HFF-Myc (cell line): Measurements from ENCODE around the gene AQP1.

Source experiments
- DNase-seq: peaks from one replicate; pipeline ENCODE4 v3.0.0-alpha.2; 2011; ENCODE audit warnings: low read depth; ENCODE audit errors: extremely low read depth
- H3K4me3 ChIP-seq: replicated peaks from 2 replicates; pipeline ENCODE4 v1.5.1; 2011; ENCODE audit warnings: low read depth, mild to moderate bottlenecking, control low read depth, low read length
- TF ChIP-seq, protein P1 (sequence below): IDR thresholded peaks from 2 replicates; pipeline ENCODE4 v1.5.1; 2012; ENCODE audit warnings: mild to moderate bottlenecking, low read depth, low read length, control low read depth; ENCODE audit errors: missing control alignments

The AQP1 gene

DNA sequence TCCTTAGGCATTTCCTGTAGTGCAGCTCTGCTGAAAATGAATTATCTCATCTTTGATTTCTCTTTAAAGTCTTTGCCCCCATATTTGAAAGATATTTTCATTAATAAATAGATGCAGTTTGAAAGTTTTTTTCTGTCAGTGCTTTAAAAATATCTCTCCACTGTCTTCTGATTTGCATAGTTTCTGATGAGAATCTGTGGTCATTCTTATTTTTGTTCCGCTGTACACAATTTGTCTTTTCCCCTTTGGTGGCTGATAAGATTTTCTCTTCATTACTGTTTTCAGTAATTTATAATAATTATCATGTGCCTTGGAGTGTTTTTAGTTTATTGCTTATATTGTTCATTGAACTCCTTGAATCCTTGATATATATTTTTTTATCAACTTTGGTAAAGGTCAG, 45.1 kb downstream of the AQP1 start:
- TF ChIP-seq, protein P1, sequence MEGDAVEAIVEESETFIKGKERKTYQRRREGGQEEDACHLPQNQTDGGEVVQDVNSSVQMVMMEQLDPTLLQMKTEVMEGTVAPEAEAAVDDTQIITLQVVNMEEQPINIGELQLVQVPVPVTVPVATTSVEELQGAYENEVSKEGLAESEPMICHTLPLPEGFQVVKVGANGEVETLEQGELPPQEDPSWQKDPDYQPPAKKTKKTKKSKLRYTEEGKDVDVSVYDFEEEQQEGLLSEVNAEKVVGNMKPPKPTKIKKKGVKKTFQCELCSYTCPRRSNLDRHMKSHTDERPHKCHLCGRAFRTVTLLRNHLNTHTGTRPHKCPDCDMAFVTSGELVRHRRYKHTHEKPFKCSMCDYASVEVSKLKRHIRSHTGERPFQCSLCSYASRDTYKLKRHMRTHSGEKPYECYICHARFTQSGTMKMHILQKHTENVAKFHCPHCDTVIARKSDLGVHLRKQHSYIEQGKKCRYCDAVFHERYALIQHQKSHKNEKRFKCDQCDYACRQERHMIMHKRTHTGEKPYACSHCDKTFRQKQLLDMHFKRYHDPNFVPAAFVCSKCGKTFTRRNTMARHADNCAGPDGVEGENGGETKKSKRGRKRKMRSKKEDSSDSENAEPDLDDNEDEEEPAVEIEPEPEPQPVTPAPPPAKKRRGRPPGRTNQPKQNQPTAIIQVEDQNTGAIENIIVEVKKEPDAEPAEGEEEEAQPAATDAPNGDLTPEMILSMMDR: no peak
- no peak for DNase-seq
- H3K4me3 ChIP-seq: no peak overlapping the region

DNA sequence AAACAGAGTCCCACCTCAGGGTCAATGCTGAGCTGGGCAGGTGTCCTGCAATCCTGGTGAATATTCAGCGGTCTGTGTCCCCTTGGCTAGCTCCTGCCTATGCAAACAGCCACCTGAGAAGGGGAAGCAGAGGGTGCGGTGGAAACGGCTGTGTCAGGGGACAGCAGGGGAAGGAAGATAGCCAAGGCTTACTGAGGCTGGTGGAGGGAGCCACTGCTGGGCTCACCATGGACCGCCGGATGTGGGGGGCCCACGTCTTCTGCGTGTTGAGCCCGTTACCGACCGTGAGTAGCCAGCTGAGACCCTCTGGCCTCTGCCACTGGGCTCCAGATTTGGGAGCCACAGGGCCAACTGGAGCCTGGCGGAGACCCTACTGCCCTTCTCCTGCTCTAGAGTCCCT, 52.2 kb downstream of the AQP1 start, which contains the start of gene GHRHR:
Gene GHRHR (plus strand): TSS at position 112 of the 400 bp plus-strand sequence. CDS start 116 bp downstream, at position 228.
- no peak for DNase-seq
- no peak within 1 kb of the TSS for H3K4me3 ChIP-seq
- TF ChIP-seq, protein P1: no peak

DNA sequence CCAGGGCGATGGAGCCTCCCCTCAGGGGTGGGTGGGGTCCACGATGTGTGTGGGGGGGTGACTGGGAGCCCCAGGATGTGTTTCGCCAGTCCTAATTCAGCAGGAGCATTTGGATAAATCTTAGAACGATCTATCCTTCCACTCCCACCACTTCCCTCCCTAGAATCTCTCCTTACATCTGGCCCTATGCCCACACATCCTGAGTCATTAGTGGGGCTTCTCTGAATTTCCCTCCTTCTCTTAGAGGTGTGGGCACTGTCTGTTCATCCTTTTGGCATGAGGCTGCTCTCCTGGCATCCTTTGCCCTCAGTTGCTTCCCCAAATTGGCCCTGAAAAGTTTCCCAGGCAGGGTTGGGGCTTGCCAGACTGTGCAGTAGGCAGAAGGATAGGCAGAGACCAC, 53.7 kb downstream of the AQP1 start:
- TF ChIP-seq, protein P1: no peak
- no peak overlapping the region for H3K4me3 ChIP-seq
- DNase-seq: no peak

DNA sequence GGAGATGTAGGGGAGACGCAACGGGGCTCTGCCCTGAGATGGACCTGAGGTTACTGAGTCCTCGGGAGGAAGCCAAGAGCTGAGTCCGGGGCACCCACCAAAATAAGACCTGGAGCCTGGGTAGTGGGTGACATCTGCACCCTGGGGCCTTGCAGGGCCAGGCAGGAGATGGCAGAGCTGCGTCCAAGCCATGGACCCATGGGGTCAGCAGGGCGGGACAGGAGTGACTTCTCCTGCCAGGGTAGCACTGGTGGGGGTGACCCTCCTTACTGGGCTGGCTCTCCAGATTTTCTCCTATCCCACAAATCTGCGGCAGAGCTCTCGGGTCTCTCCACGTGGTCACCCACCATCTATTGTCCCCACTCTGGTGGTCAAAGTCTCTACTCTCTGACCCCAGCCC, 54.2 kb downstream of the AQP1 start:
- DNase-seq: no peak
- H3K4me3 ChIP-seq: no peak overlapping the region
- TF ChIP-seq, protein P1: no peak

DNA sequence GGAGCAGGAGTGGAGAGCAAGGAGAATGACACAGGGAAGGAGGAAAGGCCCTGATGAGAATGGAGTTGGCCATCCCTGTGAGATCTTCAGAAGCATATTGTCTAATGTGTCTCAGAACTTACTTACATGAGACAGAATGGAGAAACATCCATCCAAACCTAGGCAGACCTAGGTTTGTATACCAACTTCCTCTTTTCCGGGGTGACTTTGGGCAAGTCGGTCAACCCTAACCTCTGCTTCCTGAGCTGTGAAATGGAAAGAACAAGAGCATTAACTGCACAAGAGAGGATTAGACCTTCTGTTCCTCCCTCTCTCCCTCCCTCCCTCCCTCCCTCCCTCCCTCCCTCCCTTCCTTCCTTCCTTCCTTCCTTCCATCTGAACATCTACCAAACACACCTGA, 56.6 kb downstream of the AQP1 start:
- TF ChIP-seq, protein P1: no peak
- no peak for DNase-seq
- H3K4me3 ChIP-seq: no peak overlapping the region

DNA sequence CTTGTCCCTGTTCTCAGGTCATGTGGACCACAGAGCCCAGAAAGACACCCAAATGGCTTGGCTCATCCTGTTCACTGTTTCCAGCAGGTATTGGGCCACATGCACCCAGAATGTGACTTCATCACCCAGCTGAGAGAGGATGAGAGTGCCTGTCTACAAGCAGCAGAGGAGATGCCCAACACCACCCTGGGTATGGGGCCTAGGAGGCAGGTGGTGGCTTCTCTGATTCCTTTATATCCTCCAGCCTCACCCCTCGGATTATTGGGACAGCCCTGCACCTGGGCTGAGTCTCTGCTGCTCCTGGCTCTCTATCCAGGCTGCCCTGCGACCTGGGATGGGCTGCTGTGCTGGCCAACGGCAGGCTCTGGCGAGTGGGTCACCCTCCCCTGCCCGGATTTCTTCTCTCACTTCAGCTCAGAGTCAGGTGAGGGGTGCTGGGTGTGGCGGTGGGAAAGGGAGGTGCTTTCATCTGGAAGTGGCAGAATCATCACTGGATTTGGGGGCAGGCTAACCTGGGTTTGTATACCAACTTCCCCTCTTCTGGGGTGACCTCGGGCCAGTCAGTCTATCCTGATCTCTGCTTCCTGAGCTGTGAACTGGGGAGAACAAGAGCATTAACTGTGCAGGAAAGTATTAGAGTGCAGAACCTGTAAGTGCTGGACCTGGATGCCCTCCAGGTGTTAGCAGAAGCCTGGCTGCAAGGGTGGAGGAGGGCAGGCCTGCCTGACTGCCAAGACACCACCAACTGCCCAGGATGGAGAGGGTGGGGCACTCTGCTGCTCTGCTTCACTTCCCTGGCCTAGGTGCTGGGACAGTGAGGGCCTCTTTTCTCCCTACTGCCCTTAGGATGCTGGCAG, 57.3 kb downstream of the AQP1 start:
- no peak for DNase-seq
- TF ChIP-seq, protein P1: no peak
- no peak overlapping the region for H3K4me3 ChIP-seq
